OCI-LY7 (cell line): Measurements from ENCODE around the gene CCDC9B. TPM values are rescaled to one million over a fixed set of nuclear protein-coding genes. Genes with fewer than 3 reads are reported as not detected.

Source experiments
- BruUV-seq: library from RNA; stranded (reverse); fragments of 400-500 nt; replicated peaks from 2 replicates; lab custom pipeline; 2021; lab: Mats Ljungman, UMichigan
- CTCF ChIA-PET: fragments of 300-600 bp; sonication (Branson Sonifier 250); formaldehyde crosslinking; loops from one replicate; lab custom pipeline; 2022; ENCODE audit warnings: antibody characterized with exemption; ENCODE audit not compliant: unreplicated experiment; lab: Charles Lee
- POLR2A ChIA-PET: fragments of 300-600 bp; sonication (Branson Sonifier 250); formaldehyde crosslinking; loops from one replicate; lab custom pipeline; 2022; ENCODE audit warnings: antibody characterized with exemption; lab: Charles Lee
- DNase-seq: peaks from one replicate; pipeline ENCODE4 v3.0.0-alpha.2; 2015; ENCODE audit warnings: low spot score
- H2AFZ ChIP-seq: fragments of 200-600 bp; sonication (generic), shearing (Covaris generic); 2 replicates; pipeline ENCODE4 v1.6.1; 2014; ENCODE audit warnings: mild to moderate bottlenecking, antibody characterized with exemption, low read length, moderate library complexity
- H3K27ac ChIP-seq: fragments of 200-600 bp; sonication (generic); 2 replicates; pipeline ENCODE4 v1.5.1; 2014; ENCODE audit warnings: mixed run types, low read depth, mild to moderate bottlenecking, moderate library complexity, low read length, inconsistent platforms; ENCODE audit not compliant: poor library complexity, severe bottlenecking
- H3K36me3 ChIP-seq: fragments of 200-600 bp; sonication (generic); 2 replicates; pipeline ENCODE4 v1.6.1; 2014; ENCODE audit warnings: mild to moderate bottlenecking, antibody characterized with exemption, low read length, moderate library complexity, mixed read lengths; ENCODE audit not compliant: insufficient read depth
- H3K4me1 ChIP-seq: fragments of 200-600 bp; sonication (generic); 2 replicates; pipeline ENCODE4 v1.5.1; 2014; ENCODE audit warnings: mild to moderate bottlenecking, low read length; ENCODE audit not compliant: insufficient read depth, poor library complexity, severe bottlenecking
- H3K4me2 ChIP-seq: fragments of 200-600 bp; sonication (generic); 2 replicates; pipeline ENCODE4 v1.6.1; 2014; ENCODE audit warnings: mild to moderate bottlenecking, low read length
- H3K4me3 ChIP-seq: fragments of 200-600 bp; sonication (generic); 2 replicates; pipeline ENCODE4 v1.5.1; 2014; ENCODE audit warnings: mild to moderate bottlenecking, low read depth, low read length; ENCODE audit not compliant: poor library complexity, severe bottlenecking
- H3K79me2 ChIP-seq: fragments of 200-600 bp; sonication (generic); 2 replicates; pipeline ENCODE4 v1.6.1; 2016; ENCODE audit warnings: low read depth, mild to moderate bottlenecking, low read length, moderate library complexity, mixed read lengths; ENCODE audit not compliant: insufficient read depth
- H3K9me2 ChIP-seq: fragments of 200-600 bp; sonication (generic); 2 replicates; pipeline ENCODE4 v1.6.1; 2016; ENCODE audit warnings: mild to moderate bottlenecking, low read length, mixed read lengths; ENCODE audit not compliant: insufficient read depth
- H3K9me3 ChIP-seq: fragments of 200-600 bp; sonication (generic); 2 replicates; pipeline ENCODE4 v1.6.1; 2014; ENCODE audit warnings: mild to moderate bottlenecking, mixed run types, low read length, mixed read lengths
- H4K20me1 ChIP-seq: fragments of 200-600 bp; sonication (generic); 2 replicates; pipeline ENCODE4 v1.6.1; 2014; ENCODE audit warnings: mild to moderate bottlenecking, antibody characterized with exemption, low read length, moderate library complexity, mixed read lengths; ENCODE audit not compliant: insufficient read depth
- EZH2phosphoT487 ChIP-seq: fragments of 200-600 bp; sonication (generic); IDR thresholded peaks from 2 replicates; pipeline ENCODE4 v1.6.1; 2018; ENCODE audit warnings: low read depth, borderline replicate concordance, mild to moderate bottlenecking, mixed run types, antibody characterized with exemption, low read length, moderate library complexity, mixed read lengths
- intact Hi-C: fragments of 100-400 bp; cut with micrococcal nuclease; formaldehyde crosslinking; loops from one replicate; pipeline ENCODE4 v1.10.0; 2022; ENCODE audit not compliant: unreplicated experiment
- total RNA-seq, 2 experiments: library from RNA; depleted of rRNA in 1 of 2; stranded (reverse); fragments of >200 nt in 1 of 2; shearing (Covaris generic) in 1 of 2; gene quantifications; 2 replicates each; pipeline ENCODE4 v1.2.3, GENCODE V29; 2014 to 2022
- TF ChIP-seq, protein P1 (sequence below): fragments of 200-600 bp; sonication (generic); conservative IDR thresholded peaks from 2 replicates; pipeline ENCODE4 v1.5.1; 2014; ENCODE audit warnings: mild to moderate bottlenecking, antibody characterized with exemption, low read length, moderate library complexity, mixed read lengths

Gene CCDC9B
- total RNA-seq, 2 experiments from 2014 or later, result 1.4 TPM; not detected in 1

DNA sequence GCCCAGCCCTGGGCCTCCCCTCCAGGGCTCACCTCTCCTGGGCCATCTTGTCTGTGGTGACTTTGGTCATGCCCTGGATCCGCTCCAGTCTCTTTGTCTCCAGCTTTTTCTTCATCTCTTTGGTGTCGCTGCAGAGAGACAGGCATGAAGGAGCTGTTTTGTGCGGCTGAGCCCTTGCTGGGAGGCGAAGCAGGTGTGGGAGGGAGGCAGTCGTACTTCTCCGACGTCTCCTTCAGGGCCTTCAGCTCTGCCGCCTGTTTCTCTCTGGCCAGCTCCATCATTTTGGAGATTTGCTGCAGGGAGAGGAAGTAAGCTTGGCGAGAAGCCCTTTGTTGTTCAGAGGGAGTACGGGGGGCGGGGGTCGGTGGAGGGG lies 50.2 kb downstream of the CCDC9B start:
- TF ChIP-seq, protein P1, sequence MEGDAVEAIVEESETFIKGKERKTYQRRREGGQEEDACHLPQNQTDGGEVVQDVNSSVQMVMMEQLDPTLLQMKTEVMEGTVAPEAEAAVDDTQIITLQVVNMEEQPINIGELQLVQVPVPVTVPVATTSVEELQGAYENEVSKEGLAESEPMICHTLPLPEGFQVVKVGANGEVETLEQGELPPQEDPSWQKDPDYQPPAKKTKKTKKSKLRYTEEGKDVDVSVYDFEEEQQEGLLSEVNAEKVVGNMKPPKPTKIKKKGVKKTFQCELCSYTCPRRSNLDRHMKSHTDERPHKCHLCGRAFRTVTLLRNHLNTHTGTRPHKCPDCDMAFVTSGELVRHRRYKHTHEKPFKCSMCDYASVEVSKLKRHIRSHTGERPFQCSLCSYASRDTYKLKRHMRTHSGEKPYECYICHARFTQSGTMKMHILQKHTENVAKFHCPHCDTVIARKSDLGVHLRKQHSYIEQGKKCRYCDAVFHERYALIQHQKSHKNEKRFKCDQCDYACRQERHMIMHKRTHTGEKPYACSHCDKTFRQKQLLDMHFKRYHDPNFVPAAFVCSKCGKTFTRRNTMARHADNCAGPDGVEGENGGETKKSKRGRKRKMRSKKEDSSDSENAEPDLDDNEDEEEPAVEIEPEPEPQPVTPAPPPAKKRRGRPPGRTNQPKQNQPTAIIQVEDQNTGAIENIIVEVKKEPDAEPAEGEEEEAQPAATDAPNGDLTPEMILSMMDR, result no peak
- no peak for TF ChIP-seq EZH2phosphoT487
- Histone ChIP-seq H2AFZ (no peak overlapping the region), H4K20me1 (no peaks in the 10 kb centered on the region), H3K4me3 (no peak overlapping the region), H3K9me2 (no peaks in the 10 kb centered on the region), H3K4me2 (no peak overlapping the region), H3K79me2 (no peaks in the 10 kb centered on the region), H3K4me1 (peaks cover 7% of the 10 kb centered on the region), H3K9me3 (no peaks in the 10 kb centered on the region), H3K27ac (no peak overlapping the region), H3K36me3 (no peaks in the 10 kb centered on the region)
- no peak for DNase-seq
- CTCF ChIA-PET, result no interaction called here
- intact Hi-C loops, result no loop called here
- POLR2A ChIA-PET, result interaction anchor here (1.3 kb wide), 1 partner anchor 11 kb away, joined by 4 read pairs; no protein-coding TSS in a partner anchor
- BruUV-seq, result no TSS peak

DNA sequence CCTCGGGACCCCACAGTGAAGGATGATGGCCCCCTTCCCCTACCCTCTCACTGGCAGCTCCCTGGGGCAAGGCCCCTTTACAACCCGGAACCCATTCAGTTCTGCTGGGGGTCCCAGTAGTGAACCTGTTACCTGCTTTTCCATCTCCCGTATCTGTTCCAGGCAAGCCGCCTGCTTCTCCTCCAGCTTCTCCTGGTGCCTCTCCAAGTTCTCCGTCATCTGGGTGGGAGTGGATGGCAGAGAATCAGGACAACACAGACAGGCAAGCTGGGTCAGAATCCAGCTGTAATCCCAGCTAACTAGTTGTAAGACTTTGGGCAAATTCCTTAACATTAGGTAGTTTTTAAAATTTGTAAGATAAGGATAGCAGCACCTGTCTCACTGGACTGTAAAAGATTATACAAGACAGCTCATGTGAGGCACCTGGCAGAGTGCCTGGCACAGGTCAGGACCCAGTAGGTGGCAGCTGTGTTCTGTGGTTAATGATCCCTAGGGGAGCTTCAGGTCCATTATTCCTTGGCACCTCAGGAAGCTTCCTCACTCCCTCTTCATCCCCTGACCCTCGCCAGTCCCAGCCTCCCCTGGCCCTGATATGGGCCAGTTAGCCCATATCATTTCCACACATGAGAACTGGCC lies 51.5 kb downstream of the CCDC9B start:
- BruUV-seq, result no TSS peak
- Histone ChIP-seq H3K4me3 (no peak overlapping the region), H3K36me3 (no peaks in the 10 kb centered on the region), H3K9me3 (no peaks in the 10 kb centered on the region), H3K27ac (no peak overlapping the region), H3K9me2 (no peaks in the 10 kb centered on the region), H3K79me2 (no peaks in the 10 kb centered on the region), H2AFZ (no peak overlapping the region), H3K4me1 (peaks cover 7% of the 10 kb centered on the region), H4K20me1 (no peaks in the 10 kb centered on the region), H3K4me2 (no peak overlapping the region)
- POLR2A ChIA-PET, result interaction anchor here (0.6 to 1.3 kb wide), 2 partner anchors 12 to 250 kb away, joined by 4 to 5 read pairs; no protein-coding TSS in a partner anchor
- DNase-seq, result no peak
- intact Hi-C loops, result no loop called here
- TF ChIP-seq EZH2phosphoT487, result no peak
- TF ChIP-seq, protein P1, result no peak
- CTCF ChIA-PET, result interaction anchor here (0.7 to 0.9 kb wide), 2 partner anchors 15 to 33 kb away, joined by 3 read pairs; no protein-coding TSS in a partner anchor

DNA sequence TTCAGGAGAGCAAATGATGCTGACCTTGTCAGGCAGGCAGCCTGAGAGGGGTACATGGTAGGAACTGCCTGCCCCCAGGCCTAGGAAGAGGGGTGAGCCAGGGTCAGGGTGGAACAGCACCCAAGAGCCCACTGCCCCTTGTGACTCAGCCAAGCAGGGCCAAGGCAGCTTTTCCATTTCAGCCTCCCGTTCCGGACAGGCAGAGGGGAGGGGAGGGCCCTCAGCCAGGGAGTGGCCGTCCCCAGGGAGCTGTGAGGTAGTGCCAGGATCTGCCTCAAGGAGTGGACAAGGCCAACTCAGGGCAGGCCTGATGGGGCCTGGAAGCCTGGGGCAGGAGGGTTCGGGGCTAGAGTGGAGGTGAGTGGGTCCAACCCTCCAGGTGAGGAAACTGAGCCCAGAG lies 52.8 kb downstream of the CCDC9B start:
- Histone ChIP-seq H3K4me1 (peaks cover 7% of the 10 kb centered on the region), H3K36me3 (no peaks in the 10 kb centered on the region), H4K20me1 (no peaks in the 10 kb centered on the region), H3K9me3 (no peaks in the 10 kb centered on the region), H3K9me2 (no peaks in the 10 kb centered on the region), H2AFZ (no peak overlapping the region), H3K27ac (no peak overlapping the region), H3K79me2 (no peaks in the 10 kb centered on the region), H3K4me2 (no peak overlapping the region), H3K4me3 (no peak overlapping the region)
- intact Hi-C loops, result no loop called here
- DNase-seq, result no peak
- TF ChIP-seq EZH2phosphoT487, result no peak
- TF ChIP-seq, protein P1, result no peak
- CTCF ChIA-PET, result no interaction called here
- BruUV-seq, result no TSS peak
- POLR2A ChIA-PET, result no interaction called here
